SHP77 treated with DMSO at 0.1 percent for 48 hours (cell line): ENCODE data around the gene SRD5A1.

Source experiments
- DNase-seq: peaks from one replicate; lab custom pipeline; 2025; lab: John Stamatoyannopoulos, UW

SRD5A1 gene

DNA sequence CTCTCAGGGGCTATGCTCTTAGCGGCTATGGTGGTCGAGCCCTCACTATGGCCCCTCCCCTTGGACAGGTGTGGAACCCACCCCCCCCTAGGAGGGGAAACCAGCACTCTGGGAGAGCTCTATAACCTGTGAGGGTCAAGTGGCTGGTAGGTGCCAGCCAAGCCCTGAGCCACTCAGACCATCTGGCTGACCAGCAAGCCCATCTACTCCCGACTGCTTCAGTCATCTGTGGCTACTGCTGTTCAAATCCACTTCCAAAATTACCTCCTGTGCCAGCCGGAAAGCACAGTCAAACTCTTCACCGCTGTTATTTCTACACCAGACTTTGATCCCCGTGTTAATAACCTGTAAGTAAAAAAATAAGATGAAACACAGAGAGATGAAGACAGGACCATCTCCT lies 28.9 kb upstream of the SRD5A1 start:
- DNase-seq, result no peak

- no peak for DNase-seq
Observed at GRCh38 chr5:6604946-6605345, 28.3 kb upstream of the SRD5A1 start.

- no peak for DNase-seq
Observed at GRCh38 chr5:6606884-6607558, 26.2 kb upstream of the SRD5A1 start.

DNA sequence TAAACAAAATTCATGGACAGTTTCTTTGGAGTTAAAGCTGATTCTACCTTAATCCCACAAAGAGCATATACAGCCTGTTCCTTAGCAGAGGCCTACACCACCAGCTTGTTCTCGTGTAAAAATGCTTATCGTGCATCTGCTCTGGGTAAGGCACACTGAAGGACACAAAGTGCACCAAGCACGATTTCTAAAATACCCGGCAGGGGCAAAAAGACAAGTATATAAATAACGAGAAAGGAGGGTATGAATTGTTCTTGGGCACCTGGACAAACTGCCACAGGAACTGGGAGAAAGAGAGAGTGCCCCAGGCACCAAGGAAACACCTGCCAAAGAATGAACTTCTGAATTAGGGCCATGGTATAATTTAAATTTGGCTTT lies 25.7 kb upstream of the SRD5A1 start:
- no peak for DNase-seq

DNA sequence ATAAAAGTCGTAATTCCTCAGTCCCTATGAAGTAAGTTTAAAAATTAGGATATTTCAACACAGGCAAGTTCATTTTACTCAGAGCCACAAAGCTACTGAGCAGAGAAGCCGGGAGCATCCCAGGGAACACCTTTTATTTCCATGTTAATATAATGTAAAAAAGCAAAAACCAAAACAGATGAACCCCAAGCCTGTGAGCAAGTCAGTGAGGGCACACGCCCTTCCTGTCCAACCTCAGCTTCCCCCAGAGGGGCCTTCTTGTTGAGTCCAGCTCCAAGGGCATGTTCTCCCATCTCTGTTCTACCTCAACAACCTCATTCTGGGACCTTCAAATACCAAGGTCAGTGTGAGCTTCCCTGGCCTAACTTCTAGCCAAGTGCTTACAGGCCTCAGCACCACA lies 25.2 kb upstream of the SRD5A1 start:
- DNase-seq, result no peak

DNA sequence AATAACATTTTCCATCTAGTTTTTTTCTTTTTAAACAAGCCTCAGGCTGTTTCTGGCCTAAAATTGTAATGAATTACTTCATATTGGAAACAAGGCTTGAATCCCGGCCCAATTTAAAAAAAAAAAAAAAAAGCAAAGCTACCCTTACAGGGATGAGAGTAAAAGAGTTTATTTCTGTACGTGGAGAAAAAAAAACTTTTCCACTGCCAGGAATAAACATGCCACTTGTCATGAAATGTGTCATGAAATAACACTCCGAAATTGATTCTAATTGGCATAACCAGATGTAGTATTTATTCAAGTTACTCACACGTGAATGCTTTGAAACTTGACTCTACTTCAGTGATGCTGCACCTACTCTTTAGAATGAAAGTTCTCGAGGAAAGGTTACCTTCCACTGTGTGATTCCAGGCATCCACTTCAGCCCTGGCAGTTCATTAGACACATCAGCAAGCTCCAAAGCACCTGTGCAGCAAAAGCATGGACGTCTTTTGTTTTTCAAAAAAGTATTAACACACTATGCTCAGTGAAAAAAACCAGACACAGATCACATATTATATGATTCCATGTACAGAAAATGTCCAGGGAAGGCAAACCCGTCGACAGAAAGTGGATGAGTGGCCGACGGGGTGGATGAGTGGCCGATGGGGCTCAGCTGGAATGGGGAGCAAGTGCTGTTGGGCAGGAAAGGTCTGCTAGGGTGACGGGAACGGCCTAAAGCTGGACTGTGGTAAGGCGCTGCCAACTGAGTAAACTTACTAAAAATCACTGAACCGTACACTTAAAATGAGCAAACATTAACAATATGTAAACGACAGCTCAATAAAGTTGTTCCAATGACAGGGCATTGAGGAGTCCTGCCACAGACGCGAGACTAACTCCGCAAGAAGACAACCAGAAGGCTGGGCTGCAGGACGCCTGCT lies 21.6 kb upstream of the SRD5A1 start:
- no peak for DNase-seq

DNA sequence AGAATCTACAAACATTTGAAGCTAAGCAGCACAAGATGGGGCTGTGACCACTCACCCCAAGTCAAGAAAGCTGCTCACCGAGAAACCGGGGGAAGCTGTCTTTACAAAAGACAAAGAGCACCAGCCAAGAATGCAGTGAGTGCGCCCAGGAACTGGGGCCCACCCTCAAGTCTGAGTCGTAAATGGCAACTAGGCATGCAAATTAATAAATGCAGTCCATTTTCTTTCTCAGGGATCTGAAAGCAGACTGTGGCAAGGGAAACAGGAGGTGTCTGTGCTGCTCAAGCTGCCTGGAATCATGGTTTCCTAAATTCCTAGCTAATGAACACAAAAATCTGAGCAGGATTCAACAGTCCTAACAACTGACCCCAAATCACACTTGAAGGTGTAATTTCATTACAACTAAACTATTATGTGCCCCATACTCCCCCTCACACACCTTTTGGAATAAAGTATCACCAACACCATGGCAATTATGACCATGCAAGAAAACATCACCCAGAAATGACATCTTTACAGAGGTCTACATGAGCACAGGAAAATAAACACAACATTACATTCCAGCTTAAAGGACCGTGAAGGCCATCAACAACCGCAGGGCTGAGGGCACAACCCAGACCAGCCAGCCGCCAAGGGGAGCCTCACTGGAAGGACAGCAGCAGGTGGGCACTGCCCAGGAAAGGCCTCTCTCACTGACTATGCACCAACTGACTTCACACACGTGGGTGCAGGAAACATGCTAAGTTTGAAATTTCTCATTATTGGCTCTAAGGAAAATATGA lies 18.0 kb upstream of the SRD5A1 start:
- DNase-seq, result no peak

DNA sequence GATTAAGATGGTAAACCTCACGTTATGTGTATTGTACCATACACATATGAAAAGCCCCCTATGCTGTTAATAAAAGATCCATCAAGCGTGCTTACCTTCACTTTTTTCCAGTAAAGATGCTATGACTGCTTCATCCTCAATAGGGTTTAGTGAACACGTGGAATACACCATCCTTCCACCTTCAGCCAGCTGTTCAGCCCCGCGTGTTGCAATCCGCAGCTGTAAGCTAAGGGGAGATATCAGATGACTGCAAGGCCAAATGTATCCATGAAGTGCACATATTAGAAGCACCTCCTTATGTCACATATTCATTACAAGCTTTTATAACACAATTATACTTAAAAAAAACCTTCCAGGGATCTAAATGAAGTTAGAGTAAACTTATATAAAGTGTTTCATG lies 16.6 kb upstream of the SRD5A1 start:
- no peak for DNase-seq

GRCh38 chr5:6623228-6623627 lies 10.0 kb upstream of the SRD5A1 start:
- DNase-seq, result no peak

GRCh38 chr5:6623941-6624340 lies 9.3 kb upstream of the SRD5A1 start:
- DNase-seq, result no peak

- no peak for DNase-seq
Observed at GRCh38 chr5:6626508-6626907, 6.7 kb upstream of the SRD5A1 start.

DNA sequence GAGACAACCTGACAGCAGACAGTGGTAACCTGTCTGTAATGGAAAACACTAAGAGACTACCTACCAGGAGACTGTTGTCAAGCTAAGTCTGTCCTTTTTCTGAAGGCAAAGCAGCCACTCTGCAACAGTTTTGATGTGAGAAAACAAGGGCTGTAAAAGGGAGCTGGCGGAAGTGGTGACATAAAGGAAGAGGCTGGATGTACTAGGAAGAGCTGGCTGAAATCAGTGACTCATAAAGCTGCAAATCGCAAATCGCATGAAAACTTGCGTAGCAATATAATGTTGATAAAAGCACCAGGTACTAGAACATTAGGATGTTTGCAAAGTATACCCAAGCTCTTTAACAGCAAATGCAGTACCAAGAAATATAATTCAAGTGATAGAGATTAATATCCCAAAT lies 1.8 kb upstream of the SRD5A1 start:
- DNase-seq, result no peak

DNA sequence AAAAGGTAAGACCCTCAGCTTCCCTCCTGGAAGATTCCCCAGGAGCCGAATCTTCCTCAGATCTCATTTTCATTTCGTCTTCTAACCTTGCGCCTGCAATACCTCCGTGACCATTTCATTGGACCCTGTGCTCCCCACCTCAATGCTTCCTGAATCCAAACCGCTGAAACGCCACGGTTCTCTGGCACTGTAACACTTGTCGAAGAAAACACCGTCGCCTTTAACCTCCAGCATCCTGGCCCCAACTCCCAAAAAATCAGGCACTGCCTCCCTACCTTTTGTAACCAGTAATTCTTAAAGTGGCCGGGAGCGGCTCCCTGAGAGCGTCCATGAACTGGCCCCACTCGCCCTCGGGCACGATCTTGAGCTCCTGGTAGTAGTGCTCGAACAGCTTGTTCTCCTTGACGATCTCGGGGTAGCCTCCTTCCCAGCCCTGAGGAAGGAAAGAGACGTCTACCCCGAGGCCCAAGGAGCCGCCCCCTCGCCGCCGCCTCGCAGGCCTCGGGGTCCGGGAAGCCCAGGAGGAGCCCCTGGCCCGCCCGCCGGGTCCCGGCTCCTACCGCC lies 834 bp upstream of the SRD5A1 start:
- DNase-seq, result no peak

DNA sequence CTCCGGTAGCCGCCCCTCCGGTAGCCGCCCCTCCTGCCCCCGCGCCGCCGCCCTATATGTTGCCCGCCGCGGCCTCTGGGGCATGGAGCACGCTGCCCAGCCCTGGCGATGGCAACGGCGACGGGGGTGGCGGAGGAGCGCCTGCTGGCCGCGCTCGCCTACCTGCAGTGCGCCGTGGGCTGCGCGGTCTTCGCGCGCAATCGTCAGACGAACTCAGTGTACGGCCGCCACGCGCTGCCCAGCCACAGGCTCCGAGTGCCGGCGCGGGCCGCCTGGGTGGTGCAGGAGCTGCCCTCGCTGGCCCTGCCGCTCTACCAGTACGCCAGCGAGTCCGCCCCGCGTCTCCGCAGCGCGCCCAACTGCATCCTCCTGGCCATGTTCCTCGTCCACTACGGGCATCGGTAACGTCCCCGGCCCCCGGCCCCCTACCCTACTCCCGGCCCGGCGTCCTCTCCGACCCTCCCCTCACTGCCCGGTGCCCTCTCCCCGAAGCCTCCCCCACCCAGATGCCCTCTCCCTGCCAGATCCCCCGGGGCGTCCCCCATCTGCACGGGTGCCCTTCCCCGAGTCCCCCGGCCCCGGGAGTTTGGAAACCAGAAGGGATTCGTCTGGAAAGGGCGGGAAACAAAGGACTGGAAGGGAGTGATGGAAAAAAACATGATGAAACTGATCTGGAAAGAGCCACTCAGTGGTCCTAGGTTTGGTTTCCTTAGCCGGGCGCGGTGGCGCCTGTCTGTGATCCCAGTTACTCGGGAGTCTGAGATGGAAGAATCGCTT lies 417 bp downstream of the SRD5A1 start:
- peak; percentile 36 for DNase-seq

GRCh38 chr5:6634306-6634705 lies 1.1 kb downstream of the SRD5A1 start:
- no peak for DNase-seq

DNA sequence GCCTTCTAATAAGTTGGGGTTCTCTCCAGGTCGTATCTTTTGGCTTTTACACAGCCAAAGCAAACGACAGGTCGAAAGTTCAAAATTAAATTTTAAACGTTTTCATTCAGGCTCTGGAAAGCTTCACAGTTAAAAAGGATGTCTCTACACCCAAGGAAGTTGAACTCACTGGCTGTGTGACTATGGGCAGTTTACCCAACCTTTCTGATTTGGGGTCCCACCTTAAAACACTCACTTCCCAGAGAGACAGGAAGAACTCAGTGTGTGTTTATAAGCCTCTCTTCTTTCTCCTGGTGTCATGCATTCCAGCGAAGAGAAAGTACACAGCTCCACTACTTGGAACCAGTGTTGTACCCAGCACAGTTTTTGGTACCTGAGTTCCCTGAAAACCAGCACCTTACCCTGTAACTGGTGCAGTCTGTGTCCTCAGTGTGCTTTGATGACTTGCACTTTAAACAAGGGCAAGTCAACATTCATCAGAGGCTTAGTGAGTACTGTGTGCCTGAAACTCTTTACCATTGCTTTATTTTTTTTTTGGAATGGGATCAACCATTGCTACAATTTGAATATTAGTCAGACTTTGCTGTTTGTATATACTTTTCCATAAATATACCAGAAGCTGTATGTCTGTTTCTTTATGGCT lies 1.7 kb downstream of the SRD5A1 start:
- DNase-seq, result no peak

DNA sequence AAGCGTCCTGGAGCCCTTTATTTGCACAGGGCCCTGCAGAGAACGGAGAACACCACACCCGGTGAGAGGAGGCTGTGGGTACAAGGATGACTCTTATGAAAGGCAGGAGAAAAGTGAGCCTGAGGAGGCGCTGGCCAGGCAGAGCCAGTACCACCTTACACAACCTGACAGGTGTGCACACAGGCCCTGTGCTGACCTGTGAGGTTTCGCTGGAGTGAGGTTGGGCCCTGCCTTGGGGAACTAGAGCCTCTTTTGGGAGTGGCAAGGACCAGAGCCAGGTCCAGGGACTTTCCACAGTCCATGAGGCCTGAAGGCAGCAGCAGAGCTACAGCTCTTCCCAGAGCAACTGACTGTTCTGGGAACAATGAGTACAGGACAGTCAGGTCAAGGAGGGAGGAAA lies 3.1 kb downstream of the SRD5A1 start:
- no peak for DNase-seq

GRCh38 chr5:6637022-6637421 lies 3.8 kb downstream of the SRD5A1 start:
- no peak for DNase-seq

DNA sequence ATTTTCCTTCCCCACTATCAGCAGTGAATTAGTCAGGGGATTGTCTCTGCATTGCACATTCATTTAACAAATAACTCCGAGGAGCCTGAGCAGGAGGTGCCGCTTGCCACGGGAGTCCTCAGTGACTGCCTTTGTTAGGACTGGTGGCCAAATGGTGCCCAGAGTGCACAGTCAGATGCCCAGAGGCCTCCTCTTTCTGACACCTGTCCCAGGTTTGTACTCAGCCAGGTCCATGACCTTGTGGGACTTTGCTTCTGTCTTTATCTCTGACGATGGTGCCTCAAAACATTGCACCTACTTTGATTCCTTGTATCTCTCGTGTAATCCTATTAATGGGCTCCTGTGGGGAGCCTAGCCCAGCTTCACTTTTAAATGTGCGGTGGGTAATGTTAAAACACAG lies 4.3 kb downstream of the SRD5A1 start:
- DNase-seq, result no peak

- no peak for DNase-seq
Observed at GRCh38 chr5:6638236-6638635, 5.0 kb downstream of the SRD5A1 start.

GRCh38 chr5:6642655-6643054 lies 9.4 kb downstream of the SRD5A1 start:
- DNase-seq, result no peak
